ENCODE results near the gene CCDC8.

DNA sequence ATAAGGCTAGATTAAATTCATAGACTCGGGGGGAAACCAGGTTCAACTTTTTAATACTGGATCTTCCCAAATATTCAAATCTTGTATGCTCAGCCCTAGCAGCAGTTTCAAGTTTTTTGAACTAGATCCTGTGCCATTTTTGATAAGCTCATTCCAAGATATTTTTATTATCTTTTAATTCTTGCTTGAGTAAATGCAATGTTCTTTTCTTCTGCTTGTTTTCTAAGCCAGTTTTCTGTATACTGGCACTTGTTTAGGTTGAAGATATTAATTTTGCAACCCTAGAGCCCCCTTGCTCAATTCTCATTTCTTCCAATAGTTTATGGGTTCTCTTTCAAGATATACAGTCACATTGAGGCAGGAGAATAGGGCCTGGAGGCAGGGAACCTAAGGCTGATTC lies 28.5 kb upstream of the CCDC8 start:
- TF ChIP-seq, protein P1, sequence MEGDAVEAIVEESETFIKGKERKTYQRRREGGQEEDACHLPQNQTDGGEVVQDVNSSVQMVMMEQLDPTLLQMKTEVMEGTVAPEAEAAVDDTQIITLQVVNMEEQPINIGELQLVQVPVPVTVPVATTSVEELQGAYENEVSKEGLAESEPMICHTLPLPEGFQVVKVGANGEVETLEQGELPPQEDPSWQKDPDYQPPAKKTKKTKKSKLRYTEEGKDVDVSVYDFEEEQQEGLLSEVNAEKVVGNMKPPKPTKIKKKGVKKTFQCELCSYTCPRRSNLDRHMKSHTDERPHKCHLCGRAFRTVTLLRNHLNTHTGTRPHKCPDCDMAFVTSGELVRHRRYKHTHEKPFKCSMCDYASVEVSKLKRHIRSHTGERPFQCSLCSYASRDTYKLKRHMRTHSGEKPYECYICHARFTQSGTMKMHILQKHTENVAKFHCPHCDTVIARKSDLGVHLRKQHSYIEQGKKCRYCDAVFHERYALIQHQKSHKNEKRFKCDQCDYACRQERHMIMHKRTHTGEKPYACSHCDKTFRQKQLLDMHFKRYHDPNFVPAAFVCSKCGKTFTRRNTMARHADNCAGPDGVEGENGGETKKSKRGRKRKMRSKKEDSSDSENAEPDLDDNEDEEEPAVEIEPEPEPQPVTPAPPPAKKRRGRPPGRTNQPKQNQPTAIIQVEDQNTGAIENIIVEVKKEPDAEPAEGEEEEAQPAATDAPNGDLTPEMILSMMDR (IDR thresholded peaks at IDR 0.05; ENCODE audit: low read depth, low read length) = no peak
- TF ChIP-seq, protein P2, sequence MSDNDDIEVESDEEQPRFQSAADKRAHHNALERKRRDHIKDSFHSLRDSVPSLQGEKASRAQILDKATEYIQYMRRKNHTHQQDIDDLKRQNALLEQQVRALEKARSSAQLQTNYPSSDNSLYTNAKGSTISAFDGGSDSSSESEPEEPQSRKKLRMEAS (IDR thresholded peaks at IDR 0.05; ENCODE audit: low read depth, low read length) = no peak

Measured in NB4 (cell line).